ENCODE results near the gene ZNF524.

Gene ZNF524

GRCh38 chr19:55619286-55619685, 19.2 kb downstream of the ZNF524 start:
- DNase-seq: no peak

- no peak for DNase-seq
Measured at GRCh38 chr19:55620410-55621204, 20.5 kb downstream of the ZNF524 start.

- DNase-seq: no peak
Measured at GRCh38 chr19:55621205-55621672, 21.2 kb downstream of the ZNF524 start.

GRCh38 chr19:55621673-55622231, 21.7 kb downstream of the ZNF524 start:
- no peak for DNase-seq

GRCh38 chr19:55622242-55622969, 22.3 kb downstream of the ZNF524 start:
- DNase-seq: no peak

- DNase-seq: no peak
Measured at GRCh38 chr19:55623130-55623529, 23.0 kb downstream of the ZNF524 start.

GRCh38 chr19:55623561-55623960, 23.5 kb downstream of the ZNF524 start:
- DNase-seq: no peak

GRCh38 chr19:55624109-55625003, 24.3 kb downstream of the ZNF524 start, which contains the start of gene ZNF784:
ZNF784 (minus strand) TSS chr19:55624566; CDS start chr19:55624561, 5 bp downstream.
- peak; percentile 67 to 98 (median 89) for DNase-seq

- DNase-seq: no peak
Measured at GRCh38 chr19:55625004-55625326, 24.9 kb downstream of the ZNF524 start.

- DNase-seq: no peak
Measured at GRCh38 chr19:55626350-55626749, 26.3 kb downstream of the ZNF524 start.

GRCh38 chr19:55632463-55632834, 32.4 kb downstream of the ZNF524 start:
- peak in 45 of 51 donors; percentile 8 to 100 (median 64) for DNase-seq

GRCh38 chr19:55633861-55634260, 33.8 kb downstream of the ZNF524 start:
- DNase-seq: no peak

- DNase-seq: no peak
Measured at GRCh38 chr19:55635334-55635717, 35.2 kb downstream of the ZNF524 start.

- no peak for DNase-seq
Measured at GRCh38 chr19:55635856-55636440, 35.9 kb downstream of the ZNF524 start.

- DNase-seq: no peak
Measured at GRCh38 chr19:55636723-55637122, 36.6 kb downstream of the ZNF524 start.

- DNase-seq: no peak
Measured at GRCh38 chr19:55637534-55637933, 37.4 kb downstream of the ZNF524 start.

GRCh38 chr19:55638864-55639359, 38.8 kb downstream of the ZNF524 start:
- peak in 2 of 51 donors; percentile 9 to 10 for DNase-seq

- peak in 39 of 51 donors; percentile 12 to 73 (median 47) for DNase-seq
Measured at GRCh38 chr19:55640043-55640576, 40.0 kb downstream of the ZNF524 start.

- peak in 46 of 51 donors; percentile 21 to 84 (median 68) for DNase-seq
Measured at GRCh38 chr19:55640577-55641425, 40.7 kb downstream of the ZNF524 start, which contains the start of gene ZNF580. ZNF580 (plus strand) TSS chr19:55641002; CDS start chr19:55642509, 1,507 bp downstream.

Measured in hypothalamus (tissue), 51 donors.